ENCODE results near the gene CPA2. TPM values are rescaled to one million over a fixed set of nuclear protein-coding genes. Genes with fewer than 3 reads are reported as not detected.
A peak's percentile ranks its signal among the peaks of the same experiment; 100 is the strongest.
"Not testable (repeated sequence)": the region's sequence is repeated elsewhere in the genome, so short reads cannot be mapped to it uniquely, and the experiment has no call there.

CPA2 gene
- total and polyA plus RNA-seq, 3 donors from 2014 or later: 1.1 to 2.4 (median 1.4) TPM

- Histone ChIP-seq H3K27me3 (no peaks in the 10 kb centered on the region), H3K9me3 (no peaks in the 10 kb centered on the region), H3K4me3 (no peak overlapping the region), H3K36me3 (ENCODE audit: low read depth, missing control alignments) (no peaks in the 10 kb centered on the region), H3K27ac (no peak overlapping the region), H3K4me1 (no peaks in the 10 kb centered on the region)
- intact Hi-C loops (cut with DNase I; ENCODE audit: low total_unique reads): no loop called here
- TF ChIP-seq CTCF (IDR thresholded peaks at IDR 0.05): no peak
- TF ChIP-seq POLR2A (IDR thresholded peaks at IDR 0.05): no peak
- DNase-seq: no peak
- 73 to 75% methylated on average over 7 of the region's 7 CpGs for WGBS, 2 donors
Observed at GRCh38 chr7:130228840-130229502, 37.7 kb upstream of the CPA2 start.

GRCh38 chr7:130229981-130230380 is 36.7 kb upstream of the CPA2 start:
- H3K27me3 ChIP-seq; H3K9me3 ChIP-seq; H3K27ac ChIP-seq; DNase-seq; H3K4me1 ChIP-seq; intact Hi-C loops (cut with DNase I; ENCODE audit: low total_unique reads); H3K36me3 ChIP-seq (ENCODE audit: low read depth, missing control alignments): not testable (repeated sequence)
- WGBS, 2 donors: 81 to 100% methylated on average over 5 to 25 of the region's 28 CpGs
- peak overlapping the region in 1 of 2 donors; percentile 7 for H3K4me3 ChIP-seq

- no peak for DNase-seq
- WGBS, 2 donors: 67 to 70% methylated on average over 6 of the region's 6 CpGs
- no peak overlapping the region for H3K4me3 ChIP-seq
Observed at GRCh38 chr7:130231792-130232191, 34.9 kb upstream of the CPA2 start.

GRCh38 chr7:130232209-130232608 is 34.5 kb upstream of the CPA2 start:
- Histone ChIP-seq H3K27ac (no peak overlapping the region), H3K9me3 (no peaks in the 10 kb centered on the region), H3K27me3 (no peaks in the 10 kb centered on the region), H3K4me3 (no peak overlapping the region), H3K4me1 (no peaks in the 10 kb centered on the region), H3K36me3 (ENCODE audit: low read depth, missing control alignments) (no peaks in the 10 kb centered on the region)
- intact Hi-C loops (cut with DNase I; ENCODE audit: low total_unique reads): no loop called here
- no peak for DNase-seq
- 74 to 90% methylated on average over 2 of the region's 2 CpGs for WGBS, 2 donors
- TF ChIP-seq POLR2A (IDR thresholded peaks at IDR 0.05): no peak

More at GRCh38 chr7:130231792-130232191, 34.9 kb upstream of the CPA2 start:
- Histone ChIP-seq H3K9me3 (no peaks in the 10 kb centered on the region), H3K4me1 (no peaks in the 10 kb centered on the region), H3K27me3 (no peaks in the 10 kb centered on the region), H3K36me3 (ENCODE audit: low read depth, missing control alignments) (no peaks in the 10 kb centered on the region), H3K27ac (no peak overlapping the region)
- intact Hi-C loops (cut with DNase I; ENCODE audit: low total_unique reads): no loop called here
- no peak for TF ChIP-seq CTCF (IDR thresholded peaks at IDR 0.05)
- TF ChIP-seq POLR2A (IDR thresholded peaks at IDR 0.05): no peak

GRCh38 chr7:130234078-130234477 is 32.6 kb upstream of the CPA2 start:
- no peak for DNase-seq
- H3K9me3 ChIP-seq: no peaks in the 10 kb centered on the region
- H3K36me3 ChIP-seq (ENCODE audit: low read depth, missing control alignments): no peaks in the 10 kb centered on the region
- H3K27ac ChIP-seq: no peak overlapping the region
- no peaks in the 10 kb centered on the region for H3K4me1 ChIP-seq
- intact Hi-C loops (cut with DNase I; ENCODE audit: low total_unique reads): no loop called here
- WGBS, 2 donors: 74% methylated on average over 2 of the region's 2 CpGs
- H3K27me3 ChIP-seq: no peaks in the 10 kb centered on the region
- H3K4me3 ChIP-seq: no peak overlapping the region
- TF ChIP-seq POLR2A (IDR thresholded peaks at IDR 0.05) (no peak), CTCF (IDR thresholded peaks at IDR 0.05) (no peak)

- intact Hi-C loops (cut with DNase I; ENCODE audit: low total_unique reads); H3K27me3 ChIP-seq; H3K4me3 ChIP-seq; H3K36me3 ChIP-seq (ENCODE audit: low read depth, missing control alignments); H3K4me1 ChIP-seq; DNase-seq; H3K27ac ChIP-seq; H3K9me3 ChIP-seq: not testable (repeated sequence)
- 80 to 82% methylated on average over 4 of the region's 4 CpGs for WGBS, 2 donors
Observed at GRCh38 chr7:130236361-130236760, 30.3 kb upstream of the CPA2 start.
